Pancreas (tissue), 10 donors: ENCODE results near the gene PPME1. TPM values are rescaled to one million over a fixed set of nuclear protein-coding genes. Genes with fewer than 3 reads are reported as not detected.

Source experiments
- ATAC-seq, 4 donors: fragments of 200-7000 bp; cut with Tn5 transposase; one replicate each; pipeline versions ENCODE4 v1.8.0 to v1.9.1; 2020; ENCODE audit warnings: mild to moderate bottlenecking in 4 of 4, moderate library complexity in 4 of 4
- DNase-seq, 6 donors: peaks; one replicate each; pipeline ENCODE4 v3.0.0-alpha.2; 2020
- FAIRE-seq: peaks from 2 replicates; lab custom pipeline; 2012; peaks lifted over from hg19 to GRCh38; lab: Jason Lieb, UNC
- H3K27ac ChIP-seq, 4 donors: fragments of 200-600 bp; sonication (generic); 1 replicate in 3 of 4; 2 replicates in 1 of 4; pipeline versions ENCODE4 v1.5.0 to v1.8.0; 2020
- H3K27me3 ChIP-seq, 4 donors: fragments of 200-600 bp; one replicate each; pipeline ENCODE4 v1.8.0; 2021
- H3K36me3 ChIP-seq, 3 donors: fragments of 200-600 bp; sonication (generic) in 1 of 3; one replicate each; pipeline versions ENCODE4 v1.5.0 to v1.8.0; 2020 to 2021
- H3K4me1 ChIP-seq, 3 donors: fragments of 200-600 bp; one replicate each; pipeline ENCODE4 v1.8.0; 2021
- H3K4me3 ChIP-seq, 4 donors: fragments of 200-600 bp; sonication (generic) in 2 of 4; one replicate each; pipeline versions ENCODE4 v1.5.0 to v1.8.0; 2020 to 2021
- H3K9me3 ChIP-seq, 4 donors: fragments of 200-600 bp; one replicate each; pipeline ENCODE4 v1.8.0; 2021
- WGBS, 2 donors: extraction: QIAGEN DNeasy Blood & Tissue Kit; methylation state at CpG; one replicate each; pipeline ENCODE4 v1.1.7; 2013; 5-methylcytosine and 5-hydroxymethylcytosine counted together
- intact Hi-C, 3 donors: fragments of 100-400 bp; cut with DNase I; formaldehyde crosslinking; loops; one replicate each; pipeline versions ENCODE4 v1.11.1 to v1.14.2; 2022
- polyA plus RNA-seq, 2 donors: library from polyadenylated mRNA; stranded (reverse); fragments of 200-250 nt; gene quantifications; one replicate each; pipeline ENCODE4 v1.2.3, GENCODE V29; 2013
- total RNA-seq, 6 donors: library from RNA; stranded (reverse); fragmentation: NEBNext Ultra II Directional in 4 of 6; extraction: Animal tissue kit (Norgen Biotek cat#: 25700) in 4 of 6; gene quantifications; one replicate each; pipeline versions ENCODE4 v1.2.1 to v1.2.4, GENCODE V29; 2021 to 2023
- TF ChIP-seq, protein P1 (sequence below), 4 donors: fragments of 200-600 bp; sonication (generic) in 3 of 4; IDR thresholded peaks; one replicate each; pipeline versions ENCODE4 v1.5.0 to v1.8.0; 2021; ENCODE audit warnings: antibody characterized with exemption in 4 of 4
- donor health status: healthy with polysubstance abuse.
- donor health status: DM: no; HTN: no; CAD: no; lungs with moderate emphysema.
- donor health status: DM: no; HTN: no; CAD: no.
- donor health status: control.
- donor health status: control.
- donor health status: Bipolar disorder and iron deficiency.
- donor health status: DM: yes; HTN: yes; CAD: no.
- donor health status: DM: no; HTN: no; CAD: no.
- donor health status: DM: no; HTN: no; CAD: no.
- donor health status: DM: yes; HTN: yes; CAD: no.

The PPME1 gene
- total and polyA plus RNA-seq, 8 donors, result 9.6 to 20.6 (median 13.6) TPM

DNA sequence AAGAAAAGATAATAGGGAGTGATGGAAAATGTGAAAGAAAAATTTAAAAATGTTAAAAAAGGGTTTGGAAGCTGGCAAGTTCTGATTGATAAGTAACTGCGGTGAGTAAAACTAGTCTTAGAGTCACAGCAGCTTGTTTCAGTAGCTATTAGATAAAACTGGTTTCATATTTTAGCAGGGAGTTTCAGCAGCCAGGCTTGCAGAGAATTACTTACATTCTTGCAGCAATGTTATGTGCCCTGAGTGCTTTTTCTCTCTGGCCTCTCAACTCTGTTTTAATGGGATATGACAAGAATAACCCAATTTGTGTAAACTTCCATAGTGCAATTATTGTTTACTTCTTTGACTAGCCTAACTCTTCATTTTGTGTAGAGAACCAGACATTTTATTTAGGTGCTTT, 33.6 kb downstream of the PPME1 start:
- H3K27ac ChIP-seq, result no peak overlapping the region
- ATAC-seq, result no peak
- WGBS, 2 donors, result 91 to 98% methylated on average over 1 of the region's 1 CpG
- no peak for DNase-seq
- TF ChIP-seq, protein P1, sequence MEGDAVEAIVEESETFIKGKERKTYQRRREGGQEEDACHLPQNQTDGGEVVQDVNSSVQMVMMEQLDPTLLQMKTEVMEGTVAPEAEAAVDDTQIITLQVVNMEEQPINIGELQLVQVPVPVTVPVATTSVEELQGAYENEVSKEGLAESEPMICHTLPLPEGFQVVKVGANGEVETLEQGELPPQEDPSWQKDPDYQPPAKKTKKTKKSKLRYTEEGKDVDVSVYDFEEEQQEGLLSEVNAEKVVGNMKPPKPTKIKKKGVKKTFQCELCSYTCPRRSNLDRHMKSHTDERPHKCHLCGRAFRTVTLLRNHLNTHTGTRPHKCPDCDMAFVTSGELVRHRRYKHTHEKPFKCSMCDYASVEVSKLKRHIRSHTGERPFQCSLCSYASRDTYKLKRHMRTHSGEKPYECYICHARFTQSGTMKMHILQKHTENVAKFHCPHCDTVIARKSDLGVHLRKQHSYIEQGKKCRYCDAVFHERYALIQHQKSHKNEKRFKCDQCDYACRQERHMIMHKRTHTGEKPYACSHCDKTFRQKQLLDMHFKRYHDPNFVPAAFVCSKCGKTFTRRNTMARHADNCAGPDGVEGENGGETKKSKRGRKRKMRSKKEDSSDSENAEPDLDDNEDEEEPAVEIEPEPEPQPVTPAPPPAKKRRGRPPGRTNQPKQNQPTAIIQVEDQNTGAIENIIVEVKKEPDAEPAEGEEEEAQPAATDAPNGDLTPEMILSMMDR (IDR thresholded peaks at IDR 0.05), result no peak
- H3K4me3 ChIP-seq, result no peak overlapping the region
- no peaks in the 10 kb centered on the region for H3K27me3 ChIP-seq
- H3K36me3 ChIP-seq, result peaks cover 0 to 5% (median 3%) of the 10 kb centered on the region in 3 donors
- no peak for FAIRE-seq
- H3K9me3 ChIP-seq, result no peaks in the 10 kb centered on the region
- intact Hi-C loops, result no loop called here
- no peaks in the 10 kb centered on the region for H3K4me1 ChIP-seq

DNA sequence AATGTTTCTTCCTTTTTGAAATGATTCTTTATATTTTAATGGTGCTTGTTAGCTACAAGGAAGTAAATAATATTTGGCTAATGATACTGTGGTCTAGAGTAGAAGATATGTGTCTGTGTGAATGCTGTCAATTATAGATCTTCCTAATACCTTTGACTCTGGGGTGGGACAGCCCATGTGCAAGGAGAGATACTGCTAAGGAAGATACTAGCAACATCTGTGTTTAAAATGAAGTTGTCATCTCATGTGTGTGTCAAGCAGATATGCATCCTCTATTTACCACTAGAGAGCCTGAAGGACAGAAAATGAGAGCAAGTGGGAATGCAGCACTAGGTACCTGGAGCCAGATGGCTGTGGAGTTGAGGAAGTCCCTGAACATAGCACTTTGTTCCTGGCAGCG, 34.1 kb downstream of the PPME1 start:
- Histone ChIP-seq H3K36me3 (peaks cover 0 to 9% (median 3%) of the 10 kb centered on the region in 3 donors), H3K4me3 (no peak overlapping the region), H3K27ac (no peak overlapping the region), H3K27me3 (no peaks in the 10 kb centered on the region), H3K9me3 (no peaks in the 10 kb centered on the region), H3K4me1 (no peaks in the 10 kb centered on the region)
- 93 to 96% methylated on average over 1 of the region's 1 CpG for WGBS, 2 donors
- TF ChIP-seq, protein P1 (IDR thresholded peaks at IDR 0.05), result no peak
- DNase-seq, result no peak
- ATAC-seq, result no peak
- FAIRE-seq, result no peak
- intact Hi-C loops, result no loop called here

DNA sequence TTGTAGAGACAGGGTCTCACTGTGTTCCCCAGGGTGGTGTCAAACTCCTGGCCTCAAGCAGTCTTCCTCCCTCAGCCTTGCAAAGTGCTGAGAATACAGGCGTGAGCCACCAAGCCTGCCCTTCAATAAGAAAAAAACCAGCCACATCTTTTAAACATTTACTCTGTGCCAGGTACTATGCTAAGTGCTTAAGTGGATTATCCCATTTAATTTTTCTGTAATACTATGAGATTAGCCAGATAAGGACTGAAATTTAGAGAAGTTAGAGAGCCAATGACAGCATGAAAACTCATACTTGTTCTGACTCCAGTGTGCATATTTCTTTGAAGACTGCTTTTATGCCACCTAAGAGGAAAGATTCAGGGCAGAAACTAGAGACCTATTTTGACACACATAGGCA, 35.7 kb downstream of the PPME1 start:
- WGBS, 2 donors, result 95 to 97% methylated on average over 1 of the region's 1 CpG

DNA sequence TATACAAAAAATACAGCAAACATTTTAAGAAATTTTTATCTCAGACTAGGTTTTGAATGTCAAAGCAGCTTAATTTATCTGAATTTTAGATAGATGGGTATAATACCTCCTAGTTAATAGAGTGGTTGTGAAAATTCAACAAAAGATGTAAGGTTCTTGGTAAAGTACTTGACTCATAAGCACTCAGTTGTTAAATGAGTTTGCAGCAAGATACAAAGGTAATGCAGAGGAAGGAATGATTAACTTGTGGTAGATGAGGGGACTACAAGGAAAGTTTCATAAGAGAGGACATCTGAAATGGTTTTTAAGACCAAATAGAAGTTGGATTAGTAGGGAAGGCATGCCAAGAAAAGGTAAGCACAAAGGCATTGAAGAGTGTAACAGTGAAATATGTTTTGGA, 37.4 kb downstream of the PPME1 start:
- DNase-seq (no peak), FAIRE-seq (no peak), ATAC-seq (no peak)
- no peaks in the 10 kb centered on the region for H3K9me3 ChIP-seq
- no peak overlapping the region for H3K27ac ChIP-seq
- H3K4me1 ChIP-seq, result no peaks in the 10 kb centered on the region
- H3K36me3 ChIP-seq, result peaks cover 0 to 9% (median 3%) of the 10 kb centered on the region in 3 donors
- TF ChIP-seq, protein P1 (IDR thresholded peaks at IDR 0.05), result no peak
- no peak overlapping the region for H3K4me3 ChIP-seq
- no peaks in the 10 kb centered on the region for H3K27me3 ChIP-seq
- intact Hi-C loops, result no loop called here

More for the DNA sequence above, 35.7 kb downstream of the PPME1 start:
- intact Hi-C loops, result no loop called here
- FAIRE-seq, result no peak
- TF ChIP-seq, protein P1 (IDR thresholded peaks at IDR 0.05), result no peak
- Histone ChIP-seq H3K36me3 (peaks cover 0 to 9% (median 3%) of the 10 kb centered on the region in 3 donors), H3K27me3 (no peaks in the 10 kb centered on the region), H3K4me3 (no peak overlapping the region), H3K4me1 (no peaks in the 10 kb centered on the region), H3K27ac (no peak overlapping the region), H3K9me3 (no peaks in the 10 kb centered on the region)
- no peak for DNase-seq
- no peak for ATAC-seq

DNA sequence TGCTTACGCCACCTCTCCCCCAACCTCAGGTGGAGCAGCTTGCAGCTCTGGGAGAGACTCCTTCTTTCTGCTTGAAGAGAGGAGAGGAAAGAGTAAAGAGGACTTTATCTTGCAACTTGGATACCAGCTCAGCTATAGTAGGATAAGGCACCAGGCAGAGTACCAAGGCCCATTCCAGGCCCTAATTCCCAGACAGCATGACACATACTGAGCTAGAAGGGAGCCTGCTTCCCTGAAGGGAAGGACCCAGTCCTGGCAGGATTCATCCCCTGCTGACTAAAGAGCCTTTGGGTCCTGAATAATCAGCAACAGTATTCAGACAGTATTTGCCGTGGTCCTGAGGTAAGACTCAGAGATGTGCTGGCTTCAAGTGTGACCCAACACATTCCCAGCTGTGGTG, 41.4 kb downstream of the PPME1 start:
- H3K27me3 ChIP-seq, result no peaks in the 10 kb centered on the region
- H3K27ac ChIP-seq, result no peak overlapping the region
- FAIRE-seq (no peak), DNase-seq (no peak), ATAC-seq (no peak)
- H3K4me1 ChIP-seq, result no peaks in the 10 kb centered on the region
- WGBS, 2 donors, result 97 to 99% methylated on average over 2 of the region's 2 CpGs
- peaks cover 0 to 9% (median 3%) of the 10 kb centered on the region in 3 donors for H3K36me3 ChIP-seq
- TF ChIP-seq, protein P1 (IDR thresholded peaks at IDR 0.05), result no peak
- intact Hi-C loops, result no loop called here
- H3K9me3 ChIP-seq, result no peaks in the 10 kb centered on the region
- no peak overlapping the region for H3K4me3 ChIP-seq
